GM03348 (cell line): ENCODE measurements around the gene NET1.

Source experiments
- DNase-seq: peaks from one replicate; pipeline ENCODE4 v3.0.0; 2012; ENCODE audit warnings: low spot score

NET1 gene

GRCh38 chr10:5442065-5442989 lies 30.0 kb downstream of the NET1 start:
- DNase-seq = peak; percentile 62

- no peak for DNase-seq
These were observed 30.6 kb downstream of the NET1 start for GRCh38 chr10:5442990-5443370.

GRCh38 chr10:5443429-5443828 lies 31.1 kb downstream of the NET1 start:
- no peak for DNase-seq

GRCh38 chr10:5445006-5445405 lies 32.6 kb downstream of the NET1 start:
- no peak for DNase-seq

- peak; percentile 97 for DNase-seq
These were observed 34.1 kb downstream of the NET1 start for GRCh38 chr10:5446390-5446926.

- DNase-seq = no peak
These were observed 34.7 kb downstream of the NET1 start for GRCh38 chr10:5447056-5447455.

- DNase-seq = no peak
These were observed 35.3 kb downstream of the NET1 start for GRCh38 chr10:5447611-5448071.

- no peak for DNase-seq
These were observed 36.1 kb downstream of the NET1 start for GRCh38 chr10:5448333-5449001.

- DNase-seq = no peak
These were observed 36.9 kb downstream of the NET1 start for GRCh38 chr10:5449227-5449626.

GRCh38 chr10:5449823-5450222 lies 37.5 kb downstream of the NET1 start:
- DNase-seq = peak; percentile 67

- no peak for DNase-seq
These were observed 38.4 kb downstream of the NET1 start for GRCh38 chr10:5450605-5451384.

- DNase-seq = no peak
These were observed 41.6 kb downstream of the NET1 start for GRCh38 chr10:5453749-5454489.

GRCh38 chr10:5456563-5456962 lies 44.2 kb downstream of the NET1 start:
- no peak for DNase-seq

- DNase-seq = no peak
These were observed 45.4 kb downstream of the NET1 start for GRCh38 chr10:5457741-5458140.

- DNase-seq = no peak
These were observed 46.1 kb downstream of the NET1 start for GRCh38 chr10:5458425-5458824.

- no peak for DNase-seq
These were observed 46.8 kb downstream of the NET1 start for GRCh38 chr10:5458949-5459747.

GRCh38 chr10:5460468-5461202 lies 48.3 kb downstream of the NET1 start:
- DNase-seq = no peak

GRCh38 chr10:5461203-5461588 lies 48.8 kb downstream of the NET1 start:
- DNase-seq = no peak

GRCh38 chr10:5461914-5462840 lies 49.8 kb downstream of the NET1 start:
- peak; percentile 62 for DNase-seq
